HG02885 (cell line): Measurements from ENCODE around the gene RGS6.

Experiments
- ATAC-seq: cut with Tn5 transposase; IDR thresholded peaks from one replicate; pipeline ENCODE4 v1.9.1; 2021; ENCODE audit warnings: mild to moderate bottlenecking; ENCODE audit not compliant: unreplicated experiment, poor library complexity

The RGS6 gene

GRCh38 chr14:72213424-72213823, 281.2 kb downstream of the RGS6 start:
- no peak for ATAC-seq

- no peak for ATAC-seq
Measured at GRCh38 chr14:72215080-72215479, 282.9 kb downstream of the RGS6 start.

GRCh38 chr14:72217135-72217534, 284.9 kb downstream of the RGS6 start:
- no peak for ATAC-seq

GRCh38 chr14:72222046-72222445, 289.8 kb downstream of the RGS6 start:
- ATAC-seq: no peak

GRCh38 chr14:72236629-72237028, 304.4 kb downstream of the RGS6 start:
- no peak for ATAC-seq

GRCh38 chr14:72237722-72238666, 305.8 kb downstream of the RGS6 start:
- ATAC-seq: no peak

GRCh38 chr14:72243309-72244293, 311.4 kb downstream of the RGS6 start:
- no peak for ATAC-seq

GRCh38 chr14:72247896-72248465, 315.8 kb downstream of the RGS6 start:
- no peak for ATAC-seq

GRCh38 chr14:72253503-72253902, 321.3 kb downstream of the RGS6 start:
- no peak for ATAC-seq

GRCh38 chr14:72254202-72254936, 322.1 kb downstream of the RGS6 start:
- no peak for ATAC-seq

- no peak for ATAC-seq
Measured at GRCh38 chr14:72254937-72255472, 322.8 kb downstream of the RGS6 start.

- ATAC-seq: no peak
Measured at GRCh38 chr14:72256055-72256454, 323.8 kb downstream of the RGS6 start.

- no peak for ATAC-seq
Measured at GRCh38 chr14:72261068-72261467, 328.8 kb downstream of the RGS6 start.

- ATAC-seq: no peak
Measured at GRCh38 chr14:72262771-72263170, 330.5 kb downstream of the RGS6 start.

- ATAC-seq: no peak
Measured at GRCh38 chr14:72264716-72265115, 332.5 kb downstream of the RGS6 start.

GRCh38 chr14:72270147-72270727, 338.0 kb downstream of the RGS6 start:
- ATAC-seq: no peak

GRCh38 chr14:72270749-72271148, 338.5 kb downstream of the RGS6 start:
- ATAC-seq: no peak

- ATAC-seq: no peak
Measured at GRCh38 chr14:72275242-72275641, 343.0 kb downstream of the RGS6 start.

GRCh38 chr14:72278316-72278715, 346.1 kb downstream of the RGS6 start:
- ATAC-seq: no peak
